DND-41 (cell line): ENCODE data around the gene PRKAR1B.

Experiments used
- CTCF ChIP-seq: IDR thresholded peaks from 2 replicates; pipeline ENCODE4 v1.5.1; 2012; ENCODE audit warnings: borderline replicate concordance, low read length, moderate library complexity, mild to moderate bottlenecking; ENCODE audit not compliant: poor library complexity, severe bottlenecking; ENCODE audit errors: extremely low read depth
- EZH2 ChIP-seq: IDR thresholded peaks from 3 replicates; pipeline ENCODE4 v1.6.1; 2012; ENCODE audit warnings: borderline replicate concordance, low read depth, mild to moderate bottlenecking, moderate library complexity, low read length, inconsistent platforms; ENCODE audit not compliant: severe bottlenecking

- TF ChIP-seq CTCF (no peak), EZH2 (no peak)
Measured at GRCh38 chr7:750111-750905, 23.2 kb upstream of the PRKAR1B start.
